Stimulated activated naive CD8-positive, alpha-beta T cell treated with anti-CD3 and anti-CD28 coated beads, Interleukin-15, amount 100 ng/mL, for 72 hours (primary cell): ENCODE measurements around the gene ELMOD3.
"Not testable (repeated sequence)": the region's sequence is repeated elsewhere in the genome, so short reads cannot be mapped to it uniquely, and the experiment has no call there.

ENCODE experiments used
- ATAC-seq: fragments of 150-1000 bp; cut with Tn5 transposase; 2 replicates; pipeline ENCODE4 v1.10.0; 2021; ENCODE audit warnings: mild to moderate bottlenecking, moderate library complexity
- DNase-seq, 2 donors: peaks; one replicate each; pipeline ENCODE4 v3.0.0; 2021 to 2022
- H3K27ac Mint-ChIP-seq, 2 donors: one replicate each; pipeline ENCODE4 v1.8.0; 2022; ENCODE audit warnings: mild to moderate bottlenecking in 2 of 2, mixed read lengths in 2 of 2, moderate library complexity in 2 of 2
- H3K27me3 Mint-ChIP-seq: one replicate; pipeline ENCODE4 v1.8.0; 2022; ENCODE audit warnings: mixed read lengths
- H3K4me1 Mint-ChIP-seq: one replicate; pipeline ENCODE4 v1.8.0; 2022; ENCODE audit warnings: mild to moderate bottlenecking, mixed read lengths
- H3K4me3 Mint-ChIP-seq, 2 donors: one replicate each; pipeline ENCODE4 v1.8.0; 2022; ENCODE audit warnings: mild to moderate bottlenecking in 2 of 2, mixed read lengths in 2 of 2, moderate library complexity in 1 of 2
- H3K9me3 Mint-ChIP-seq, 2 donors: one replicate each; pipeline ENCODE4 v1.8.0; 2022; ENCODE audit warnings: mixed read lengths in 2 of 2

ELMOD3 gene

DNA sequence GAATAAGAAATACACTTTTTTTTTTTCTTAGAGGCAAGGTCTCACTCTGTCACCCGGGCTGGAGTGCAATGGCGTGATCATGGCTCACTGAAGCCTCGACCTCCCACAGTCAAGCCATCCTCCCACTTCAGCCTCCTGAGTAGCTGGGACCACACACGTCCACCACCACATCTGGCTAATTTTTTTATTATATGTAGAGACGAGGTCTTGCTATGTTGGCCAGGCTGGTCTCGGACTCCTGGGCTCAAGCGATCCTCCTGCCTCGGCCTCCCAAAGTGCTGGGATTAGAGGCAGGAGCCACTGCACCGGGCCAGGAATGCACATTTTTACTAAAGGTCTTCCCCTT is 29.1 kb upstream of the ELMOD3 start:
- Mint-ChIP-seq H3K27ac (peak overlapping the region; percentile 84 to 100), H3K27me3 (no peaks in the 10 kb centered on the region), H3K4me1 (peaks cover 60% of the 10 kb centered on the region), H3K9me3 (no peaks in the 10 kb centered on the region), H3K4me3 (peak overlapping the region; percentile 95 to 97)
- no peak for DNase-seq
- no peak for ATAC-seq

DNA sequence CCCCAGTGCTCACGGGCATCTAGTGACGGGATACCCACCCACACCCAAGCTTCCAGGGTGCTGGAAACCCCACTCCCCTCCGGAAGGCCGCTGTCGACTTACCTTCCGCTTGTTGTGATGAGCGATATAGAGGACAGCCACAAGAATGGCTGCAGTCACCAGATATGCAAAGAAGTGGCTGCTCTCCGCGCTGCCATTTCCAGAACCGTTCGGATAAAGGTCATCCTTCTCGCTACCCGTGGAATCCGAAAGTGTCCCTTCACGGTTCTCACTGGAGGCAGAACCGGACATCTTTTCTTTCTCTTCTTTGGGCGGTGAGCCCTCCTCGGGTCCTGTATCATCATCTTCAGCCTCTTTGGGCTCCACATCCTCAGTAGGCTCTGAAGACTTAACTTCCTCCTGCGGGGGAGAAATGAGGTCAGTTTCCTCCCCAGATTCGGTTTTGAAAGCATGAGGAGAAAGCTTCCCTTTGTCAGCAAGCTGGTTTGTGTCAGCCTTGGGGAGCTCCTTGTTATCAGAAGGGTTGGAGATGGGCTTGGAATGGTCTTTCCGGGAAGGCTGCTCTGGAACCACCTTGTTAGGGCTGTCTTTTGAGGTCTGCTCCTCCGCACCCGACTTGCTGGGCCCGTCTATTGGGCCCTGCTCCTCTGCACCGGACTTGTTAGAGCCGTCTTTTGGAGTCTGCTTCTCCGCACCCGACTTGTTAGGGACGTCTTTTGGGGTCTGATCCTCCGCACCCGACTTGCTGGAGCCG is 28.0 kb upstream of the ELMOD3 start:
- peaks cover 54% of the 10 kb centered on the region for H3K4me1 Mint-ChIP-seq
- H3K4me3 Mint-ChIP-seq, result peak overlapping the region; percentile 95 to 97
- peak overlapping the region; percentile 99 to 100 for H3K27ac Mint-ChIP-seq
- no peaks in the 10 kb centered on the region for H3K9me3 Mint-ChIP-seq
- peak; percentile 56 to 59 for DNase-seq
- peak; percentile 44 for ATAC-seq
- no peaks in the 10 kb centered on the region for H3K27me3 Mint-ChIP-seq

GRCh38 chr2:85327160-85327821 is 27.3 kb upstream of the ELMOD3 start:
- Mint-ChIP-seq H3K27ac (peak overlapping the region; percentile 99 to 100), H3K9me3 (no peaks in the 10 kb centered on the region), H3K4me1 (peaks cover 49% of the 10 kb centered on the region), H3K27me3 (no peaks in the 10 kb centered on the region), H3K4me3 (peak overlapping the region; percentile 95 to 97)
- ATAC-seq, result peak; percentile 66
- peak; percentile 61 to 71 for DNase-seq

DNA sequence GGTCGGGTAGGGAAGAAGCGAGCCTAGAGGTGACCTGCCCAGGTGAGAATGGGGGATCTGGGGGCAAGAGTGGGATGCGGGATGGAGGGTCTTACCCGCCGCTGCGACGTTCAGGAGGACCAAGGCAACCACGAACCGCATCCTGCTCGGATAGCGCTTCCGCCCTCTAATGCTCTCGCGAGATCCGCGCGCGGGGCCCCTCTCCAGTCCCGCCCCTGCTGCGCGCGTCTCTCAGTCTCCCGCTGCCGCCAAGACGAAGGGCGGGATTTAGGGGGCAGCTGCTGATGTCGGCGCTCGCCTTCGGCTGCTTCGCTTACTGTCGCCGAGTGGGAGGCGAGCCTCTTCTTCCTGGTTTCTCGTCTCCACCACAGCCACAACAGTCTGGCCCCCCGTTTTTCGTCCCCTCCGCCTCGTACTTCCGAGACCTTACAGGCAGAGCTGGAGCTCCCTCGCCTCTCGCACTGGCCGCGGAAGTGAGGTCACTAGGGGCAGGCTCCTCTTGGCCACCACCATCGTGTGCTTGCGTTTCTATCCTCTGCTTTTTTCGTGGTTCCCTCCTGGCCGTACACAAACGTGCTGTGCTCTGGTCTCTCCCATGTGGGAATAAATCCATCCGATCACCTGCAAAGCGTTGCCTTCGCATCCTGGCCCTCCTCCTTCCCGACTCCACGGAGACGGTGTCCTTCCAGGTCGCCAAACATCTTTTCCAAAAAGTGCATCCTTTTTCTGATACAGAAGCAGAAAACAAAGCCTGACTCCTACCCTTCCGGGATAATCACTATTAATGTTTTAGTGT is 26.5 kb upstream of the ELMOD3 start, which contains the start of gene TGOLN2:
Gene TGOLN2 (minus strand): TSS at position 168 of the 796 bp plus-strand sequence. CDS start 27 bp downstream, at position 141.
- Mint-ChIP-seq H3K4me3 (peak within 1 kb of the TSS; percentile 95 to 97), H3K27me3 (no peaks in the 10 kb centered on the region), H3K4me1 (peaks cover 42% of the 10 kb centered on the region), H3K9me3 (no peaks in the 10 kb centered on the region), H3K27ac (peak within 1 kb of the TSS; percentile 99 to 100)
- ATAC-seq (peak; percentile 94), DNase-seq (peak; percentile 92 to 95)

DNA sequence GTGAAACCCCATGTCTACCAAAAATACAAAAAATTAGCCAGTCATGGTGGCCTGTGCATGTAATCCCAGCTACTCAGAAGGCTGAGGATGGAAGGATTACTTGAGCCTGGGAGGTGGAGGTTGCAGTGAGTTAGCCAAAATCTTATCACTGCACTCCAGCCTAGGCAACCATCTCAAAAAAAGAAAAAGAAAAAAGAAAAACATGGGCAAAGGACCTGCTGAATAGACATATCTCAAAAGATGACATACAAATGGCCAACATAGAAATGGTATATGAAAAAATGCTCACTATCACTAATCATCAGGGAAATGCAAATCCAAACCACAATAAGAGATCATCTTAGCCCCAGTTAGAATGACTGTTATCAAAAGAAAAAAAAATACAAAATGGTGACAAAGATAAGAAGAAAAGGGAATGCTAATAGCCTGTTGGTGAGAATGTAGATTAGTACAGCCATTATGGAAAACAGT is 25.4 kb upstream of the ELMOD3 start:
- no peak for DNase-seq
- no peaks in the 10 kb centered on the region for H3K9me3 Mint-ChIP-seq
- no peaks in the 10 kb centered on the region for H3K27me3 Mint-ChIP-seq
- peaks cover 30% of the 10 kb centered on the region for H3K4me1 Mint-ChIP-seq
- H3K4me3 Mint-ChIP-seq, result peak overlapping the region; percentile 44 to 97
- ATAC-seq, result no peak
- no peak overlapping the region for H3K27ac Mint-ChIP-seq

- H3K27me3 Mint-ChIP-seq, DNase-seq, H3K9me3 Mint-ChIP-seq, ATAC-seq, H3K4me3 Mint-ChIP-seq, H3K27ac Mint-ChIP-seq: not testable (repeated sequence)
- peaks cover 25% of the 10 kb centered on the region for H3K4me1 Mint-ChIP-seq
Measured at GRCh38 chr2:85329701-85330100, 24.9 kb upstream of the ELMOD3 start.

- Mint-ChIP-seq H3K27me3 (no peaks in the 10 kb centered on the region), H3K4me3 (no peak overlapping the region), H3K4me1 (peaks cover 16% of the 10 kb centered on the region), H3K27ac (no peak overlapping the region), H3K9me3 (no peaks in the 10 kb centered on the region)
- ATAC-seq (no peak), DNase-seq (no peak)
Measured at GRCh38 chr2:85330839-85331636, 23.5 kb upstream of the ELMOD3 start.

DNA sequence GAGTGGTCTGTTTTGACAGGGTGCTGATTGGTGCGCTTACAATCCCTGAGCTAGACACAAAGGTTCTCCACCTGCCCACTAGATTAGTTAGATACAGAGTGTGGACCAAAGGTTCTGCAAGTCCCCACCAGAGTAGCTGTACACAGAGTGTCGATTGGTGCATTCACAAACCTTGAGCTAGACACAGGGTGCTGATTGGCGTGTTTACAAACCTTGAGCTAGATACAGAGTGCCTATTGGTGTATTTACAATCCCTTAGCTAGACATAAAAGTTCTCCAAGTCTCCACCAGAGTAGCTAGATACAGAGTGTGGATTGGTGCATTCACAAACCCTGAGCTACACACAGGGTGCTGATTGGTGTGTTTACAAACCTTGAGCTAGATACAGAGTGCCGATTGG is 20.7 kb upstream of the ELMOD3 start:
- not testable (repeated sequence) for H3K9me3 Mint-ChIP-seq, ATAC-seq, H3K4me3 Mint-ChIP-seq, DNase-seq, H3K27ac Mint-ChIP-seq, H3K27me3 Mint-ChIP-seq
- peaks cover 13% of the 10 kb centered on the region for H3K4me1 Mint-ChIP-seq

DNA sequence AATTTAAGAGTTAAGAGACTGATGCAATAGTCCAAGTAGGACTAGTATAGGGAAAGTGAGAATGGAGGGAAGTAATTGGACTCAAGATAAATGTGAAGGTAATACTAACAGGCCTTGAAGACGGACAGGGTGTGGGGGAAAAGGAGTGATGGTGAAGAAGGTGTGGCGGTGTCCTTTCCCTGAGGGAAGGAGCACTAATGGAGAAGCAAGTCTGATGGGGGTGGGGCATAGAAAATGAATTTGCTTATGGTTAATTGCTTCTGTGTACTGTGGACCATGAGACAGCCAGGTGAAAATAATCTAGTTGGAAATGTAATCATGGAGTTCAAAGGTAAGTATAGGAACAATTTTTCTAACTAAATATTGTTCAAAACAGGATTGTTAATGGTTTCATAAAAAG is 19.6 kb upstream of the ELMOD3 start:
- no peak for ATAC-seq
- Mint-ChIP-seq H3K4me3 (no peak overlapping the region), H3K9me3 (no peaks in the 10 kb centered on the region), H3K27ac (no peak overlapping the region), H3K4me1 (peaks cover 6% of the 10 kb centered on the region), H3K27me3 (peaks cover 8% of the 10 kb centered on the region)
- DNase-seq, result no peak

DNA sequence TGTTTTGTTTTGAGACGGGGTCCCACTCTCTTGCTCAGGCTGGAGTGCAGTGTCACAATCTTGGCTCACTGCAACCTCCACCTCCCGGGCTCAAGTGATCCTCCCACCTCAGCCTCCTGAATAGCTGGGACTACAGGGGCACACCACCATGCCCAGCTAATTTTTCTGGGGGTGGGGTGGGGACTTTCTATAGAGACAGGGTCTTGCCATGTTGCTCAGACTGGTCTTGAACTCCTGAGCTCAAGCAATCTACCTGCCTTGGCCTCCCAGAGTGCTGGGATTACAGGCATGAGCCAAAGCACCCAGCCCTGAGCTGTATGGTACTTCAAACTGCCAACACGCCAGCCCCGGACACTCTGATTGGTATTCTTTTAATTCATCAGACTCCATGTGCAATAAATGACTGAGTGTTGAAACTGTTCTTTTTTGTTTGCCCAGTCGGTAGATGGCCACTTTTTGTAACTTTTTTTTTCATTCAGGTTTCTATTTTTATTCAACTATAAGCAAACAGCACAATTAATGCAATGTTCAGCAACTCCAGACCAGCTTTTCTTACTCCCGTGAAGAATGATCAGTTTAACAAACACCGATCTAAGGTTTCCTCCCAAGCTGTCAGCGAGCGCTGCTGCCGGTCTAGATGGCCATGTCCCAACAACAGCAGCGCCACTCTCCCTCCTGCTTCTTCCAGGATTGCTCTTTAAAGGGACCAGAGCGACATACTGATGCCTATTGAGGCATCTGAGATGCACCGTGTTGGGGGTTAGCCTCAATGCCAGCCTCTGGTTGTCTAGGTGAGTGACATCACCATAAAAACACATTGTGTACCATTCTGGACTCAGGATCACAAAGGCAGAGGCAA is 14.3 kb upstream of the ELMOD3 start:
- H3K4me3 Mint-ChIP-seq, result no peak overlapping the region
- ATAC-seq (no peak), DNase-seq (no peak)
- peaks cover 16% of the 10 kb centered on the region for H3K27me3 Mint-ChIP-seq
- H3K27ac Mint-ChIP-seq, result no peak overlapping the region
- no peaks in the 10 kb centered on the region for H3K9me3 Mint-ChIP-seq
- no peaks in the 10 kb centered on the region for H3K4me1 Mint-ChIP-seq

GRCh38 chr2:85341269-85342029 is 13.1 kb upstream of the ELMOD3 start:
- peaks cover 16% of the 10 kb centered on the region for H3K27me3 Mint-ChIP-seq
- H3K4me3 Mint-ChIP-seq, result no peak overlapping the region
- no peaks in the 10 kb centered on the region for H3K4me1 Mint-ChIP-seq
- DNase-seq, result no peak
- H3K27ac Mint-ChIP-seq, result no peak overlapping the region
- no peak for ATAC-seq
- no peaks in the 10 kb centered on the region for H3K9me3 Mint-ChIP-seq

GRCh38 chr2:85342156-85342555 is 12.4 kb upstream of the ELMOD3 start:
- peaks cover 16% of the 10 kb centered on the region for H3K27me3 Mint-ChIP-seq
- DNase-seq (no peak), ATAC-seq (no peak)
- H3K4me1 Mint-ChIP-seq, result no peaks in the 10 kb centered on the region
- H3K9me3 Mint-ChIP-seq, result no peaks in the 10 kb centered on the region
- no peak overlapping the region for H3K4me3 Mint-ChIP-seq
- H3K27ac Mint-ChIP-seq, result no peak overlapping the region

DNA sequence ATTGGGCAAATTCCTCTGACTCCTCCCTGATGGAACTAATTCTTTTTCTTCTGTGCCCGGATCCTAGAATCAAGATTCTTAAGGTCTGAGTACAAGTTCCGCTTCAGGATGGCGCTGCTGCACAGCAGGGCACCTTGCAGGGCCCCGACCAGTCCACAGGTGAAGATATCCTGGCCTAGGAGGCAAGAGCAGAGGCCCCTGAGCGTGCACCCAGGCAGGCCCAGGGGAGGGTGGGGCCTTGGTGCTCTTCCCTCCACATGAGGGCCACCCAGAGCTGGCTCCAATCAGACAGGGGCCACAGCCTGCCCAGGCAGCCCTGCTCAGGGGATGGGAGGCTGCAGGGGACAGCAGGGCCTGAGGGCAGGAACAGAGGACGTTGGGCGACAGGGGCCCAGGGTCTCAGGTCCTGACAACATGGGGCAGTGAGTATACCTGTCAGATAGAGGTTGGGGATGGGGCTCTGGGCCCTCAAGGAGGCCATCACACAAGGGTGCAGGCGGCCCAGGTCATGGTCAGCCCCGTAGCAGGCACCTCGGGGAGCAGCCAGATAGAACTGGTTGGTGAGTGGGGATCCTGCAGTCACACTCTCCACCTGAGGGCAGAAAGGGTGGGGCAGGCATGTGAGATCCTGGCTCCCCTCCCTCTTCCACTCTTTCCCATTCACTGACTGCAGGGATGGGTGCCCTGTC is 11.2 kb upstream of the ELMOD3 start:
- peaks cover 16% of the 10 kb centered on the region for H3K27me3 Mint-ChIP-seq
- peak; percentile 46 for ATAC-seq
- H3K9me3 Mint-ChIP-seq, DNase-seq, H3K4me3 Mint-ChIP-seq, H3K27ac Mint-ChIP-seq, H3K4me1 Mint-ChIP-seq: not testable (repeated sequence)
